Mesothelial cell of epicardium (in vitro differentiated cells): ENCODE measurements around the gene YTHDC2. TPM values are rescaled to one million over a fixed set of nuclear protein-coding genes. Genes with fewer than 3 reads are reported as not detected.
"Not testable (repeated sequence)": the region's sequence is repeated elsewhere in the genome, so short reads cannot be mapped to it uniquely, and the experiment has no call there.

Experiments
- DNase-seq, 2 experiments: peaks; one replicate each; pipeline ENCODE4 v3.0.0; 2021; ENCODE audit warnings: low spot score in 2 of 2; ENCODE audit not compliant: unreplicated experiment in 2 of 2
- H3K27ac Mint-ChIP-seq: 2 replicates; pipeline ENCODE4 v1.8.0; 2021; ENCODE audit warnings: mixed read lengths
- H3K27me3 Mint-ChIP-seq: 2 replicates; pipeline ENCODE4 v1.8.0; 2021; ENCODE audit warnings: low read depth, mixed read lengths
- H3K36me3 Mint-ChIP-seq: 2 replicates; pipeline ENCODE4 v1.8.0; 2021; ENCODE audit warnings: mixed read lengths
- H3K4me1 Mint-ChIP-seq: 2 replicates; pipeline ENCODE4 v1.8.0; 2021; ENCODE audit warnings: mixed read lengths
- H3K4me3 Mint-ChIP-seq: 2 replicates; pipeline ENCODE4 v1.8.0; 2021; ENCODE audit warnings: mild to moderate bottlenecking, moderate library complexity, mixed read lengths
- H3K9me3 Mint-ChIP-seq: 2 replicates; pipeline ENCODE4 v1.8.0; 2021; ENCODE audit warnings: mixed read lengths
- total RNA-seq: library from RNA; stranded (reverse); gene quantifications from 3 replicates; pipeline ENCODE4 v1.2.1, GENCODE V29; 2021
- TF ChIP-seq, protein P1 (sequence below): fragments of 200-600 bp; sonication (generic); IDR thresholded peaks from one replicate; pipeline ENCODE4 v1.5.0; 2021; ENCODE audit warnings: antibody characterized with exemption; ENCODE audit not compliant: unreplicated experiment

The YTHDC2 gene
- total RNA-seq, 1 donor from 2014 or later, result 38.2 TPM

DNA sequence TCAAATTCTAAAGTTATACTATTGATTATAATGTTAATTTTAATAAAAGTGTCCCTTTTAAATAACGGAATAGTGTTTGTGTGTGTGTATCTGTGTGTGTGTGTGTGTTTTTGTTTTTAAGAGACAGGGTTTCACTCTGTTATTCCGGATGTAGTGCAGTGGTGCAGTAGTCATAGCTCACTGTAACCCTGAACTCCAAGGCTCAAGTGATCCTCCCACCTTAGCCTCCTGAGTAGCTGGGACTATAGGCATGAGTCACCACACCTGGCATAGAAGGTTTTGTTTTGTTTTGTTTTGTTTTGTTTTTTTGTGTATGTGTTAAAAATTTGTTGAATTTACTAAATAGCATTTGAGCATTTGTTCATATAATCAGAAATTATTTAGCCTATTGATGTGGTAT, 64.6 kb downstream of the YTHDC2 start:
- Mint-ChIP-seq H3K27me3 (no peaks in the 10 kb centered on the region), H3K36me3 (peaks cover 35% of the 10 kb centered on the region), H3K9me3 (peaks cover 10% of the 10 kb centered on the region), H3K27ac (no peak overlapping the region), H3K4me3 (no peak overlapping the region), H3K4me1 (no peaks in the 10 kb centered on the region)
- DNase-seq, result no peak
- TF ChIP-seq, protein P1, sequence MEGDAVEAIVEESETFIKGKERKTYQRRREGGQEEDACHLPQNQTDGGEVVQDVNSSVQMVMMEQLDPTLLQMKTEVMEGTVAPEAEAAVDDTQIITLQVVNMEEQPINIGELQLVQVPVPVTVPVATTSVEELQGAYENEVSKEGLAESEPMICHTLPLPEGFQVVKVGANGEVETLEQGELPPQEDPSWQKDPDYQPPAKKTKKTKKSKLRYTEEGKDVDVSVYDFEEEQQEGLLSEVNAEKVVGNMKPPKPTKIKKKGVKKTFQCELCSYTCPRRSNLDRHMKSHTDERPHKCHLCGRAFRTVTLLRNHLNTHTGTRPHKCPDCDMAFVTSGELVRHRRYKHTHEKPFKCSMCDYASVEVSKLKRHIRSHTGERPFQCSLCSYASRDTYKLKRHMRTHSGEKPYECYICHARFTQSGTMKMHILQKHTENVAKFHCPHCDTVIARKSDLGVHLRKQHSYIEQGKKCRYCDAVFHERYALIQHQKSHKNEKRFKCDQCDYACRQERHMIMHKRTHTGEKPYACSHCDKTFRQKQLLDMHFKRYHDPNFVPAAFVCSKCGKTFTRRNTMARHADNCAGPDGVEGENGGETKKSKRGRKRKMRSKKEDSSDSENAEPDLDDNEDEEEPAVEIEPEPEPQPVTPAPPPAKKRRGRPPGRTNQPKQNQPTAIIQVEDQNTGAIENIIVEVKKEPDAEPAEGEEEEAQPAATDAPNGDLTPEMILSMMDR, result no peak

DNA sequence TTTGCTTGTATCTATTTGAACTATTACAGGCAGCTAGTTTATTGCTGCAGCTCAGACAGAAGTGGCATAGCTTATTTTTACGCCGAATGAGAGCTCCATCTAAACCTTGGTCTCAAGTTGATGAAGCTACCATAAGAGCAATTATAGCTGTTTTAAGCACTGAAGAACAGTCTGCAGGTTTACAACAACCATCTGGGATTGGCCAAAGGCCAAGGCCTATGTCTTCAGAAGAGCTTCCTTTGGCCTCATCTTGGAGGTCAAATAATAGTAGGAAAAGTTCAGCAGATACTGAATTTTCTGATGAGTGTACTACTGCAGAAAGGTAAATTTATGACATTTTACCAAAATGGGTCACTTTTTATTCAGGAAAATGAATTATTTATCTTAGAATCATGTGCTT, 67.9 kb downstream of the YTHDC2 start:
- Mint-ChIP-seq H3K4me1 (no peaks in the 10 kb centered on the region), H3K27me3 (no peaks in the 10 kb centered on the region), H3K4me3 (no peak overlapping the region), H3K27ac (no peak overlapping the region), H3K36me3 (peaks cover 20% of the 10 kb centered on the region), H3K9me3 (no peaks in the 10 kb centered on the region)
- TF ChIP-seq, protein P1, result no peak
- DNase-seq, result no peak

DNA sequence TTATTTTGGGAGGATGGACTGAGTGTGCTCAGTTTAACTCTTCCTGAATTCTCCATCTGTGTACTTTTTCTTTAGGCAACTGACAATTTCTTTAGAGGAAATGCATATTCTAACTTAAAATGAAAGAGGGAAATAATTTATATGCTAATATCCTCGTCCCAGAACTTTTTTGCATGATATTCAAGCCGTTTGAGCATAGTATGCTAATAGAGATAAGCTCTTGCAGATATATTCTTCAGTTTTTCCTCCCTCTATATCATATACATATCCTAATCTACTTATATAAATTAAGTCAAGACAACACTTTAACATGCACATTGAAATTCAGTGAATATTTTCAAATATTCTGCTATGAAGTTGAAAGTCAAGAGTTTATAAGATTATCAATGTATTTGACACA, 84.7 kb downstream of the YTHDC2 start:
- TF ChIP-seq, protein P1, result no peak
- DNase-seq, result no peak
- Mint-ChIP-seq H3K27me3 (no peaks in the 10 kb centered on the region), H3K4me1 (no peaks in the 10 kb centered on the region), H3K27ac (no peak overlapping the region), H3K36me3 (peaks cover 18% of the 10 kb centered on the region), H3K4me3 (no peak overlapping the region), H3K9me3 (no peaks in the 10 kb centered on the region)

DNA sequence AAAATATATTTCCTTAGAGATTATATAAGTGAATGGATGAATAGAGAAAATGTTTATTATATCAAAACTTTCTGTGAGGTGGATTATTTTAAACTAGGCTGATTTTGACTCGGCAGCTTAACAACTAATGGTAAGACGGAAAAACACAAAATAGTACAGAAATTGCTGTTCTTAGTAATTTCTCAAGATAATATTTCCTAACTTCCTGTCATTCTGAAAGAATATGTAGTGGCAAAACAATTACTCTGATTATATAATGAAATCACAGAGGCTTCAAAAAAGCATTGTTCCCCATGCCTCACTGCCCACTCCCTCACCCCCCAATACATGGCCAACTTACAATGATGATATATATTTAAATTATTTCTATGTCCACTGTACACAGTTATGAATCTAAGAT, 85.4 kb downstream of the YTHDC2 start:
- Mint-ChIP-seq H3K4me1 (no peaks in the 10 kb centered on the region), H3K4me3 (no peak overlapping the region), H3K36me3 (peaks cover 15% of the 10 kb centered on the region), H3K27ac (no peak overlapping the region), H3K27me3 (no peaks in the 10 kb centered on the region), H3K9me3 (no peaks in the 10 kb centered on the region)
- no peak for DNase-seq
- TF ChIP-seq, protein P1, result no peak

DNA sequence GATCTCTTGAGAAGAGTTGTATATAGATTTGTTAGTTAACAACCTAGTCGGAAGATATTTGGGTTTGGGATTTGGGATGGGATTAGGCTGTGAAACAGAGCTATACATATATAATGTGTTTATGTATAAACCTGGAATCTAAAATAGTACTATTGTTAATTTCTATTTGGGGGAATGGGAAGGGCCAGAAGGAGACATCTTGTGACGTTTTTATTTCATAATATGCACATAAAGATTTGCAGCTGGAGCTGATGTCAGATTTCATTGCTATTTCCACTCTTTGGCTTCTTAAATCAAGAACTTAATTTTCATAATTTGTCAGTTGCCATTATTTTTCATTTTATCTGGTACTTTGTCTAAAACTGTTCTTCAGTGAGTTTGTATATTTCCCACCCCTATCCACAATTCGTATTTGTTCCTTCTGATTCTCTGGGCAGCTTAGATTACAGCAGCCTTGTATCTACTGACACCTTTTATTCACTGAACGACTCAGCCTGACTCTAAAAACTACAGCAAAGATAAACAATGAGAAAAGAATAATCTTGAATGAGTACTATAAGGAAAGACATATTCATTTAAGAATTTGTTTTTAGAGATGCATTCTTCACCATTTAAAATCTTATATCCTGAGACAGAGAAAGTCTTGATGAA, 86.9 kb downstream of the YTHDC2 start:
- H3K27me3 Mint-ChIP-seq, result no peaks in the 10 kb centered on the region
- DNase-seq, result no peak
- H3K4me3 Mint-ChIP-seq, result no peak overlapping the region
- no peaks in the 10 kb centered on the region for H3K9me3 Mint-ChIP-seq
- H3K36me3 Mint-ChIP-seq, result peaks cover 8% of the 10 kb centered on the region
- no peak overlapping the region for H3K27ac Mint-ChIP-seq
- no peaks in the 10 kb centered on the region for H3K4me1 Mint-ChIP-seq
- TF ChIP-seq, protein P1, result no peak

DNA sequence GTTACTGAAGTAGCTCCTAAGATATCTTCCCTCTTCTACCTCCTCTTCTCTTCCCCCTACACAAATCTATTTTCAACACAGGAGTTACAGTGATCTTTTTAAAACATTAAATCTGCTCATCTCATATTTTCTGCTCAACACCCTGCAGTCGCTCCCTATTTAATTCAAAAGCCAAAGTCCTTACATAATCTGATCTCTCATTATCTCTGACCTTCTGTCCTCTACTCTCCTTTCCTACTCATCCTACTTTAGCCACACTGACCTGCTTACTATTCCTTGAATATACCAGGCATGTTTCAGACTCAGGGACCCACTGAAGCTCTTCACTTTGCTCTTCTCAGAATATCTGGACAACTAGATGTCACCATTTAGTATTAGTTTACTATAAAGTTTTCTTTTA, 87.9 kb downstream of the YTHDC2 start:
- H3K27ac Mint-ChIP-seq, result no peak overlapping the region
- TF ChIP-seq, protein P1, result no peak
- DNase-seq, result no peak
- no peaks in the 10 kb centered on the region for H3K27me3 Mint-ChIP-seq
- H3K4me3 Mint-ChIP-seq, result no peak overlapping the region
- peaks cover 2% of the 10 kb centered on the region for H3K4me1 Mint-ChIP-seq
- peaks cover 6% of the 10 kb centered on the region for H3K36me3 Mint-ChIP-seq
- no peaks in the 10 kb centered on the region for H3K9me3 Mint-ChIP-seq

DNA sequence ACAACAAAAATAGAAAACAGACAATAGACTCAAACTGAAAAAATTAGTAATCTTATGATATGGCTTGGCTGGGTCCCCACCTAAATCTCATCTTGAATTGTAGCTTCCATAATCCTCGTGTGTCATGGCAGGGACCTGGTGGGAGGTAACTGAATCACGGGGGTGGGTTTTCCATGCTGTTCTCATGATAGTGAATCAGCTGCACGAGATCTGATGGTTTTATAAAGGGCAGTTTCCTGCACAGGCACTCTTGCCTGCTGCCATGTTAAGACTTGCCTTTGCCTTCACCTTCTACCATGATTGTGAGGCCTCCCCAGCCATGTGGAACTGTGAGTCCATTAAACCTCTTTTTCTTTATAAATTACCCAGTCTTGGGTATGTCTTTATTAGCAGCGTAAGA, 89.8 kb downstream of the YTHDC2 start:
- DNase-seq, H3K36me3 Mint-ChIP-seq, H3K27me3 Mint-ChIP-seq, H3K4me1 Mint-ChIP-seq, H3K9me3 Mint-ChIP-seq, H3K4me3 Mint-ChIP-seq, H3K27ac Mint-ChIP-seq: not testable (repeated sequence)
